Measurements from ENCODE around the gene TNFSF8. TPM values are rescaled to one million over a fixed set of nuclear protein-coding genes. Genes with fewer than 3 reads are reported as not detected.

Gene TNFSF8
- total RNA-seq, 1 donor from 2014 or later: not detected

GRCh38 chr9:114880291-114880745, 50.1 kb downstream of the TNFSF8 start:
- no peaks in the 10 kb centered on the region for H3K4me1 Mint-ChIP-seq (ENCODE audit: low read depth)
- DNase-seq (ENCODE audit: low spot score, unreplicated experiment): no peak
- TF ChIP-seq, protein P1, sequence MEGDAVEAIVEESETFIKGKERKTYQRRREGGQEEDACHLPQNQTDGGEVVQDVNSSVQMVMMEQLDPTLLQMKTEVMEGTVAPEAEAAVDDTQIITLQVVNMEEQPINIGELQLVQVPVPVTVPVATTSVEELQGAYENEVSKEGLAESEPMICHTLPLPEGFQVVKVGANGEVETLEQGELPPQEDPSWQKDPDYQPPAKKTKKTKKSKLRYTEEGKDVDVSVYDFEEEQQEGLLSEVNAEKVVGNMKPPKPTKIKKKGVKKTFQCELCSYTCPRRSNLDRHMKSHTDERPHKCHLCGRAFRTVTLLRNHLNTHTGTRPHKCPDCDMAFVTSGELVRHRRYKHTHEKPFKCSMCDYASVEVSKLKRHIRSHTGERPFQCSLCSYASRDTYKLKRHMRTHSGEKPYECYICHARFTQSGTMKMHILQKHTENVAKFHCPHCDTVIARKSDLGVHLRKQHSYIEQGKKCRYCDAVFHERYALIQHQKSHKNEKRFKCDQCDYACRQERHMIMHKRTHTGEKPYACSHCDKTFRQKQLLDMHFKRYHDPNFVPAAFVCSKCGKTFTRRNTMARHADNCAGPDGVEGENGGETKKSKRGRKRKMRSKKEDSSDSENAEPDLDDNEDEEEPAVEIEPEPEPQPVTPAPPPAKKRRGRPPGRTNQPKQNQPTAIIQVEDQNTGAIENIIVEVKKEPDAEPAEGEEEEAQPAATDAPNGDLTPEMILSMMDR (IDR thresholded peaks at IDR 0.05; ENCODE audit: unreplicated experiment): no peak
- H3K27ac Mint-ChIP-seq: no peak overlapping the region
- no peak overlapping the region for H3K4me3 Mint-ChIP-seq (ENCODE audit: low read depth)
- no peaks in the 10 kb centered on the region for H3K36me3 Mint-ChIP-seq (ENCODE audit: insufficient read depth)
- peaks cover 4% of the 10 kb centered on the region for H3K9me3 Mint-ChIP-seq (ENCODE audit: low read depth)
- H3K27me3 Mint-ChIP-seq: no peaks in the 10 kb centered on the region

DNA sequence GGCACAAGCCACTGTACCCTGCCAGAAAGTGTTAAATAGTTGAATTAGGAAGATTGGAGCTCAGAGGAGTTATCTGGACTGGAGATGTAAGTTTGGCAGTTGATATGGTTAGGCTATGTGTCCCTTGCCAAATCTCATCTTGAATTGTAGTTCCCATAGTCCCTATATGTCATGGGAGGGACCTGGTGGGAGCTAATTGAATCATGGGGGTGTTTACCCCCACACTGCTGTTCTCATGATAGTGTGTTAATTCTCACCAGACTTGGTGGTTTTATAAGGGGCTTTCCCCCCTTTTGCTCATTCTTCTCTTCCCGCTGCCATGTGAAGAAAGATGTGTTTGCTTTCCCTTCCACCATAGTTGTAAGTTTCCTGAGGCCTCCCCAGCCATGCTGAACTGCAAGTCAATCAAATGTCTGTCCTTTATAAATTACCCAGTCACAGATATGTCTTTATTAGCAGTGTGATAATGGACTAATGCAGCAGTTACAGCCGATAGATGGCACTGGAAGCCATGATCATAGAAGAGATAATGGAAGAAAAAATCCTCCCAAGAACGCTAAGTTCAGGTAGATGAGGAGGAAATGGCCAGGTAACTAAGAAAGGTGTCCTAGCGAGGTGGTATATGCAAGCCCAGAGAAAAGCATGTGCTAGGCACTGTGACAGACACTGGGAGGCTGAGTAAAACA, 51.4 kb downstream of the TNFSF8 start:
- Mint-ChIP-seq H3K4me1 (ENCODE audit: low read depth) (no peaks in the 10 kb centered on the region), H3K36me3 (ENCODE audit: insufficient read depth) (no peaks in the 10 kb centered on the region), H3K9me3 (ENCODE audit: low read depth) (peaks cover 7% of the 10 kb centered on the region), H3K27me3 (no peaks in the 10 kb centered on the region), H3K4me3 (ENCODE audit: low read depth) (no peak overlapping the region), H3K27ac (no peak overlapping the region)
- no peak for DNase-seq (ENCODE audit: low spot score, unreplicated experiment)
- TF ChIP-seq, protein P1 (IDR thresholded peaks at IDR 0.05; ENCODE audit: unreplicated experiment): no peak

GRCh38 chr9:114869845-114870244, 60.5 kb downstream of the TNFSF8 start:
- H3K36me3 Mint-ChIP-seq (ENCODE audit: insufficient read depth): peaks cover 1% of the 10 kb centered on the region
- TF ChIP-seq, protein P1 (IDR thresholded peaks at IDR 0.05; ENCODE audit: unreplicated experiment): no peak
- no peaks in the 10 kb centered on the region for H3K4me1 Mint-ChIP-seq (ENCODE audit: low read depth)
- H3K27me3 Mint-ChIP-seq: no peaks in the 10 kb centered on the region
- no peak for DNase-seq (ENCODE audit: low spot score, unreplicated experiment)
- H3K9me3 Mint-ChIP-seq (ENCODE audit: low read depth): peaks cover 15% of the 10 kb centered on the region
- no peak overlapping the region for H3K27ac Mint-ChIP-seq
- no peak overlapping the region for H3K4me3 Mint-ChIP-seq (ENCODE audit: low read depth)

- H3K27ac Mint-ChIP-seq: no peak overlapping the region
- peaks cover 14% of the 10 kb centered on the region for H3K9me3 Mint-ChIP-seq (ENCODE audit: low read depth)
- no peaks in the 10 kb centered on the region for H3K4me1 Mint-ChIP-seq (ENCODE audit: low read depth)
- no peak overlapping the region for H3K4me3 Mint-ChIP-seq (ENCODE audit: low read depth)
- TF ChIP-seq, protein P1 (IDR thresholded peaks at IDR 0.05; ENCODE audit: unreplicated experiment): no peak
- peaks cover 1% of the 10 kb centered on the region for H3K36me3 Mint-ChIP-seq (ENCODE audit: insufficient read depth)
- H3K27me3 Mint-ChIP-seq: no peaks in the 10 kb centered on the region
- DNase-seq (ENCODE audit: low spot score, unreplicated experiment): no peak
Observed at GRCh38 chr9:114869378-114869777, 61.0 kb downstream of the TNFSF8 start.

DNA sequence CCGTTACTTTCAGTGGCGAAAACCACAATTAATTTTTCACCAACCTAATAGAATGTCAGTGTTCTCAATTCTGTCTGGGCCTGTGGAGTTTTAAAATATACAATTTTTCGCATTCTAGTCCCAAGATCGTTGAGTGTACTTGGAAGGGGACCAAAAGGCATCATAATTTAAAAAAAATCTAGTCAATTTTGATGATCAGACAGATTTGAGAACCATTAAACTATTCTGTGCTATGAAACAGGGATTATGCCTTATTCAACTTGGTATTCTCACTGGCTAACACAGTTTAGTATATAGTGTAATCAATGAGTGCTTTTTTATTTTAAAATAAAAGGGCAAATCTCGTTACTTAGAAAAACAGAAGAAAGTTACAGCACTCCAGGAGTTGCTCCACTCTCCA, 63.1 kb downstream of the TNFSF8 start:
- H3K4me3 Mint-ChIP-seq (ENCODE audit: low read depth): no peak overlapping the region
- H3K27me3 Mint-ChIP-seq: no peaks in the 10 kb centered on the region
- H3K27ac Mint-ChIP-seq: no peak overlapping the region
- DNase-seq (ENCODE audit: low spot score, unreplicated experiment): no peak
- TF ChIP-seq, protein P1 (IDR thresholded peaks at IDR 0.05; ENCODE audit: unreplicated experiment): no peak
- H3K9me3 Mint-ChIP-seq (ENCODE audit: low read depth): peaks cover 9% of the 10 kb centered on the region
- no peaks in the 10 kb centered on the region for H3K4me1 Mint-ChIP-seq (ENCODE audit: low read depth)
- peaks cover 1% of the 10 kb centered on the region for H3K36me3 Mint-ChIP-seq (ENCODE audit: insufficient read depth)

All from progenitor cell of endocrine pancreas (in vitro differentiated cells).